Ascending aorta (tissue), 2 donors: ENCODE measurements around the gene MEMO1. TPM values are rescaled to one million over a fixed set of nuclear protein-coding genes. Genes with fewer than 3 reads are reported as not detected.
"Not testable (repeated sequence)": the region's sequence is repeated elsewhere in the genome, so short reads cannot be mapped to it uniquely, and the experiment has no call there.

Source experiments
- DNase-seq, 2 donors: peaks; one replicate each; pipeline ENCODE4 v3.0.0-alpha.2; 2019; ENCODE audit warnings: low spot score in 2 of 2
- H3K27ac ChIP-seq, 2 donors: fragments of 200-600 bp; sonication (generic); one replicate each; pipeline ENCODE4 v1.5.1; 2016 to 2017; ENCODE audit warnings: mild to moderate bottlenecking in 1 of 2
- H3K27me3 ChIP-seq: fragments of 200-600 bp; sonication (generic); one replicate; pipeline ENCODE4 v1.5.1; 2017
- H3K36me3 ChIP-seq, 2 donors: fragments of 200-600 bp; sonication (generic); one replicate each; pipeline ENCODE4 v1.5.1; 2016
- H3K4me1 ChIP-seq, 2 donors: fragments of 200-600 bp; sonication (generic); one replicate each; pipeline ENCODE4 v1.5.1; 2016 to 2017; ENCODE audit warnings: mild to moderate bottlenecking in 1 of 2
- H3K4me3 ChIP-seq, 2 donors: fragments of 200-600 bp; sonication (generic); one replicate each; pipeline ENCODE4 v1.5.1; 2016 to 2017; ENCODE audit warnings: mild to moderate bottlenecking in 1 of 2
- H3K9me3 ChIP-seq, 2 donors: fragments of 200-600 bp; sonication (generic); one replicate each; pipeline ENCODE4 v1.5.1; 2016
- CTCF ChIP-seq, 3 experiments: fragments of 200-600 bp in 2 of 3; fragments of 450-650 bp in 1 of 3; sonication (generic) in 2 of 3; IDR thresholded peaks; one replicate each; pipeline ENCODE4 v1.5.1; 2016 to 2019; ENCODE audit warnings: antibody characterized with exemption in 3 of 3, mild to moderate bottlenecking in 1 of 3, moderate library complexity in 1 of 3
- intact Hi-C: fragments of 100-400 bp; cut with DNase I; formaldehyde crosslinking; loops from one replicate; pipeline ENCODE4 v1.15.1; 2023
- total RNA-seq: library from RNA; depleted of rRNA; stranded (reverse); fragments of >200 nt; gene quantifications from one replicate; pipeline ENCODE4 v1.1.0, GENCODE V29; 2016

MEMO1 gene
- 4.6 TPM for total RNA-seq

DNA sequence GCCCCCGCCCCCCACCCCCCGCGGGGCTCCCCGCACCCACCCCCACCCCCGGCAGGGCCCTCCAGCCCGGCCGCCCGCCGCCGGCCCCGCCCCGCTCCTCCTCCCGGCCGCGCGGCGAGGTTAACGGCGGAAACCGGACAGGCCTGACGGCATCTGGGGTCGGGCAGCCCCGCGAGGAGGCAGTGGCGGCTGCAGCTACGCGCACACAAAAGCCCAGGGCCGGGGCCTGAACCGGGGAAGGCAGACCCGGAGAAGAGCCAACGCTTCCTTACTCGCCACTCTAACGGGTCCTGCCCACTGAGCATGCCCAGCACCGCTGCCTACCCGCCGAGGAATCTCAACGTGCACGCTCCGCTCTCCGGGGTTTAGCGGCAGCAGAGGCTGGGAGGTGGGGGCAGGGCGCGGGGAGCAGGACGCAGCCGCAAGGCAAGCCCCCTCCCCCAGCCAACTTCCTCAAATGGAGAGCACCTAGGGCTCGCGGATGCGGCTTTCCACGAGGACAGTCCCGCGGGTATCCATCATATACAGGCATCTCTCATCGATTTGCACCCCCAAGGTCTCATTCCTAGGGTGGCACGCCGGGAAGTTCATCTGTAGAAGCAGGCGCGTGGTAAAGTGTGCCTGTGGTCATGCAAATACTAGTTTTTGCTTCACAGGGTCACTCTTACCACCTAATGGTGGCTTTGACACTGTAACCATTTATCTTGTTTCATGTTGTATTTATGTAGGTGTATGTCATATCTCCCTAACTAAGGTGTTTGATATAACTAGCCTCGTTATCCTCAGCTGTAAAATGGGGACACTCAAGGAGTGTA is at the start of gene MEMO1:
Gene MEMO1, minus strand, starts transcription at position 339 of the 815 bp plus-strand sequence. CDS start 761 bp downstream, outside the sequence.
- peak within 1 kb of the TSS; percentile 86 to 98 for H3K27ac ChIP-seq
- H3K27me3 ChIP-seq, result no peaks in the 10 kb centered on the region
- no peaks in the 10 kb centered on the region for H3K9me3 ChIP-seq
- intact Hi-C loops, result loop anchor here (1.0 to 2.0 kb wide), 3 partner anchors 28 to 154 kb away; partner anchors contain the start of genes DPY30, SLC30A6 and SPAST
- peaks cover 3 to 23% of the 10 kb centered on the region in 2 donors for H3K4me1 ChIP-seq
- TF ChIP-seq CTCF (IDR thresholded peaks at IDR 0.05), result peak in 1 of 3 experiments; percentile 9
- H3K36me3 ChIP-seq, result peaks cover 0 to 3% of the 10 kb centered on the region in 2 donors
- peak within 1 kb of the TSS; percentile 70 to 89 for H3K4me3 ChIP-seq
- peak; percentile 76 to 96 for DNase-seq

- Histone ChIP-seq H3K4me1 (peaks cover 0 to 5% of the 10 kb centered on the region in 2 donors), H3K36me3 (no peaks in the 10 kb centered on the region), H3K9me3 (no peaks in the 10 kb centered on the region), H3K27ac (no peak overlapping the region), H3K4me3 (no peak overlapping the region), H3K27me3 (no peaks in the 10 kb centered on the region)
- TF ChIP-seq CTCF (IDR thresholded peaks at IDR 0.05), result no peak
- no peak for DNase-seq
- intact Hi-C loops, result loop anchor here (5.0 kb wide), 1 partner anchor 297 kb away; the partner anchor contains the start of gene BIRC6
These were observed 49.5 kb upstream of the MEMO1 start for GRCh38 chr2:32060266-32060665.

GRCh38 chr2:32058130-32058529 is 47.3 kb upstream of the MEMO1 start:
- no peak overlapping the region for H3K27ac ChIP-seq
- peaks cover 0 to 2% of the 10 kb centered on the region in 2 donors for H3K4me1 ChIP-seq
- intact Hi-C loops, result no loop called here
- no peaks in the 10 kb centered on the region for H3K36me3 ChIP-seq
- H3K9me3 ChIP-seq, result no peaks in the 10 kb centered on the region
- no peak for DNase-seq
- TF ChIP-seq CTCF (IDR thresholded peaks at IDR 0.05), result no peak
- H3K4me3 ChIP-seq, result no peak overlapping the region
- no peaks in the 10 kb centered on the region for H3K27me3 ChIP-seq

GRCh38 chr2:32054583-32054982 is 43.8 kb upstream of the MEMO1 start:
- intact Hi-C loops, H3K36me3 ChIP-seq, DNase-seq, H3K27ac ChIP-seq, H3K27me3 ChIP-seq, H3K4me3 ChIP-seq, H3K4me1 ChIP-seq, H3K9me3 ChIP-seq: not testable (repeated sequence)

DNA sequence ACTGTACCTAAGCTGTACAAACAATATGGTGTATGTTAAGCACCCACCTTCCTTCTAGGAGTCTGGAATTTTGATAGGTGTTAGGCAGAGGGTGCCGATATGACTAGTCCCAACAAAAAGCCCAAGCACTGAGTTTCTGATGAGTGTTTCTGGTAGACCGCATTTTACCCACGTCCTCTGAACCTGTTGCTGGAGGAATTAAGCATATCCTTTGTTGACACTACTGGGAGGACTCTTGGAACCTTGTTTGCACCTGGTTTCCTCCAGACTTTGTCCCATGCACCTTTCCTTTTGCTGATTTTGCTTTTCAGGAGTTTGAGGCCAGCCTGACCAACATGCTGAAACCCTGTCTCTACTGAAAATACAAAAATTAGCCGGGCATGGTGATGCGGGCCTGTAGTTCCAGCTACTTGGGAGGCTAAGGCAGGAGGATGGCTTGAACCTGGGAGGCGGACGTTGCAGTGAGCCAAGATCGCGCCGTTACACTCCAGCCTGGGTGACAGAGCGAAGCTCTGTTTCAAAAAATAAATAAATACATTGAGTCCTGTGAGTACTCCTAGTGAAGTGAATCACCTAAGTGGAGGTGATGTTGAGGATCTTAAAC is 41.1 kb upstream of the MEMO1 start:
- intact Hi-C loops, result no loop called here
- Histone ChIP-seq H3K4me3 (no peak overlapping the region), H3K27me3 (no peaks in the 10 kb centered on the region), H3K4me1 (no peaks in the 10 kb centered on the region), H3K27ac (no peak overlapping the region), H3K36me3 (no peaks in the 10 kb centered on the region), H3K9me3 (no peaks in the 10 kb centered on the region)
- DNase-seq, result no peak
- TF ChIP-seq CTCF (IDR thresholded peaks at IDR 0.05), result no peak

- Histone ChIP-seq H3K4me1 (peaks cover 0 to 5% of the 10 kb centered on the region in 2 donors), H3K9me3 (no peaks in the 10 kb centered on the region), H3K27me3 (no peaks in the 10 kb centered on the region), H3K27ac (no peak overlapping the region), H3K4me3 (no peak overlapping the region), H3K36me3 (no peaks in the 10 kb centered on the region)
- no peak for TF ChIP-seq CTCF (IDR thresholded peaks at IDR 0.05)
- DNase-seq, result no peak
- intact Hi-C loops, result no loop called here
These were observed 32.8 kb upstream of the MEMO1 start for GRCh38 chr2:32043561-32043960.
